SH-SY5Y (cell line): ENCODE data around the gene ATAD3B.

Experiments
- GATA2 ChIP-seq: IDR thresholded peaks from 2 replicates; pipeline ENCODE4 v1.6.1; 2011; ENCODE audit warnings: mild to moderate bottlenecking, low read depth, low read length
- GATA3 ChIP-seq: IDR thresholded peaks from 2 replicates; pipeline ENCODE4 v1.6.1; 2011; ENCODE audit warnings: low read depth, mild to moderate bottlenecking, low read length, moderate library complexity

ATAD3B gene

DNA sequence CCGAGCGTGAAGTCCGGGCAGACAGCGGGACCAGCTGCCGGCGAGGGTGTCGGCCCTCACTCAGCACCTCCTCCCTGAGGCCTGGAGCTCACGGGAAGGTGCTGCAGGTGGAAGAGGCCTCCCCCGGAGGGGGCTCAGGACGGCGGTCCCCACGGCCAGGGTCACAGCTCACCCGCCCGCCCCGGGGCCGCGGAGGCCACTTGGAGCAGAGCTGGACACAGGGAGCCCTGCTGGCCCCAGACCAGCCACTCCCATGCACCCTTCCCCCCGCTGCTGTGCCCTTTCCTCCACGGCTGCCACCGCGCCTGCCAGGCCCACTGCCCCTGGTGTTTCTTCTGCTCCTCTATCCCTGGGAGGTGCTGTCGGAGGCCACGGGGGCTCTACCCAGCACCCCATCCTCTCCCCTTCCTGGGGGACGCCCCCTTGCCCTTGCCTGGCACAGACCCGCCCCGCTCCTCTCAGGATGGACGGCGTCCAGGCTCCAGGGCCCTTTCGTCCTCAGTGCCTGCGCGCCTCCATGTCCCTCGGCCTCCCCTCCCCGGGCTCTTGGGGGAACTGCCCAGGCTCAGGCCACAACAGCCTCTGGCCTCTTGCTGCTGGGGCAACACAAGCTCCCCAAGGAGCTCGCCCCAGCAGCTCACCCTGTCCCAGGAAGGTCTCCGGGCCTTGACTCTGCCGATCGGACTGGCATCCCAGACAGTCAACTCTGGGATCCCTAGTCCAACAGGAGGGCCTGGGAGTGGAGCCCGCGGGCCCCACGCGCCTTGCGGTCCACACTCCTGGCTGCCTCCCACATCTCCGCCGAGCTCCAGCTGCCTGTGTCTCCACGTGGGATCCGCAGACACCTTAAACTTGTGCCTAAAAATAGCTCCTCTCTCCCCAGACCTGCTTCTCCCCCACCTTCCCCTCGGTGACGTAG is 64.7 kb downstream of the ATAD3B start:
- TF ChIP-seq GATA3 = no peak
- TF ChIP-seq GATA2 = no peak

GRCh38 chr1:1536938-1537546 is 65.5 kb downstream of the ATAD3B start:
- TF ChIP-seq GATA2 (no peak), GATA3 (no peak)

GRCh38 chr1:1537626-1538250 is 66.2 kb downstream of the ATAD3B start:
- TF ChIP-seq GATA2 = no peak
- no peak for TF ChIP-seq GATA3

- TF ChIP-seq GATA3 (no peak), GATA2 (no peak)
Observed at GRCh38 chr1:1538334-1538733, 66.8 kb downstream of the ATAD3B start.

DNA sequence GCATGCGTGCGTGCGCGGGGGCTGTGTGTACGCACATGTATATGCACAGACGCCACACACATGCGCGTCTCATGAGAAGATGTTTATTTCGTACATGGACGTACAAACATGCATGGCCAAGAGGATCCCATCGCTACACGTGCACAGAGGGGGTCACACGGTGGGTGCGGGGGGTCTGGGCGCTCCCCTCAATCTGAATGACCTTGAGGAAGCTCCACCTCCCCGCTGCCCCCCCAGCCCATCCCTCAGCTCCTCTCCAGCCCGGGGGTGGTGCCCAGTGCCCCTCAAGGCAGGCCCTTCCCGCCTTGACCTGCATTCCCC is 67.4 kb downstream of the ATAD3B start:
- TF ChIP-seq GATA2 = no peak
- no peak for TF ChIP-seq GATA3

- TF ChIP-seq GATA3 (no peak), GATA2 (no peak)
Observed at GRCh38 chr1:1539310-1540089, 67.9 kb downstream of the ATAD3B start.

GRCh38 chr1:1540090-1540817 is 68.7 kb downstream of the ATAD3B start, which contains the start of gene TMEM240:
Gene TMEM240, minus strand, starts transcription at chr1:1540624. Its CDS starts 278 bp downstream, at chr1:1540346.
- TF ChIP-seq GATA2 (no peak), GATA3 (no peak)

DNA sequence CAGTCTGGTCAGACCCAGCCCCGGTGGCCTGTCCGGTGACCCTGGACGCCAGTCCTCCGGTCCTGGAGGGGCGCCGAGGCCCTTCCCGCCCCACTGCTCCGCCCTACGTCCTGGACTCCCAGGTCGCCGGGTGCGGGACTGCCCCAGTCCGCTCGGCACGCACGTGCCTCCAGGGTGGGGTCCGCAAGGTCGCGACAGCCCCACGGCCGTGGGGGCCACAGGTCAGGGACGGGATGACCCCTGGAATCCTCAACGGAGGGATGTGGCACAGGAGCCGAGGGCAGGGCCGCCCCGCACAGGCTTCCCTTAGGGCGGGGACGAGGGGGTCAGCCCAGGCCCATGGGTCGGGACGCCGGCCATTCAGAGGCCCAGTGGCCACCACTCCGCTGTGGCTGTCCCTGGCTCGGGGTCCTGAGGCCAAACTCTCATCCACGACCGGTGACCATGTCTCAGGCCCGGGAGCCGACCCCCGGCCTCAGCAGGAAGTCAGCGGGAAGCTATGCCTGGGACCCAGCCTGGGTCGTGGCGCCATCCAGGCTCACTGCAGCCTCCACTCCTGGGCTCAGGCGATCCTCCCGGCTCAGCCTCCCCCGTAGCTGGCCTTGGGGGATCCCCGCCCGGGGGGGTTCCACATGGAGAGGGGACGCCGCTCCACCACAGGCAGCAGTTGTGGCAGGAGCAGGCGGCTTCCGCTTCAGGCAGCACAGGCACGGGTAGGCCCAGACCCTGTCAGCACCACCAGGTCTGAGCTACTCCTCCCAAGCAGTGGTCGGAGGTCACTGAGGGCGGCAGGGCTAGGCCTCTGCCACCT is 69.5 kb downstream of the ATAD3B start:
- no peak for TF ChIP-seq GATA3
- no peak for TF ChIP-seq GATA2

DNA sequence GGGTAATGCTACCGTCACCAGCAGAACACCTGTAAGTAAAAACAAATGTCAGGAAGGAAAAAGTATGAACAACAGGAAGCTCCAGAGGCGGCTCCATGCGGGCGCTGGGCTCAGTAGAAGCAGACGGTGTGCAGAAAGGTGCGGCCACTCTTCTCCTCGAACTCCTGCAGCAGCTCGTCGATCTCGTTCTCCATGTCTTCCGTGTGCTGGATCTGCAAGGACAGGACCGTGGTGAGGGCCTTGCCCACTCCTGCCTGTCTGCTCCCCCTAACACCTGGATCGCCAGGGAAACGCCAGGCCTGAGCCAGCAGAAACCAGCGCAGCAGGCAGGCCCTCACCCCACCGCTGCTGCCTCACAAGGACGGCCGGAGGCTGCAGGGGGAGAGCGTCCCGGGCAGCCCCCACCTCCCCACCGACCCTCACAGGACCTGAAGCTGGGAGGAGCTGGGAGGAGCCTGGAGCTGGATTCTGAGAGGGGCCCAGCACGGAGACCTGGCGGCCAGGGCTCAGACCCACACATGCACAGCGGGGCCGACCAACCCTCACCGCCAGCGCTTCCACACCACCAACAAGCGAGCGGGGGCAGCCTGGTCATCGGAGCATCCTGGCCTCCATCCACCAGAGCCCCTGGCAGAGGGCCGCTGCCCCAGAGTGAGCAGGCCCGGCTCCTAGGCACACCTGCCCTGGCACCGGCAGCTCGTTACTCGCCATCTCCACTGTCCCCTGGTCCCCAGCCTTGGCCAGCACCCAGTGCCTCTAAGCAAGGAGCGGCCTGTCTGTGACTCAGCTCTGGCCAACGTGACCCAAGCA is 70.6 kb downstream of the ATAD3B start:
- TF ChIP-seq GATA2 (no peak), GATA3 (no peak)

- no peak for TF ChIP-seq GATA2
- TF ChIP-seq GATA3 = no peak
Observed at GRCh38 chr1:1542766-1543705, 71.5 kb downstream of the ATAD3B start.

DNA sequence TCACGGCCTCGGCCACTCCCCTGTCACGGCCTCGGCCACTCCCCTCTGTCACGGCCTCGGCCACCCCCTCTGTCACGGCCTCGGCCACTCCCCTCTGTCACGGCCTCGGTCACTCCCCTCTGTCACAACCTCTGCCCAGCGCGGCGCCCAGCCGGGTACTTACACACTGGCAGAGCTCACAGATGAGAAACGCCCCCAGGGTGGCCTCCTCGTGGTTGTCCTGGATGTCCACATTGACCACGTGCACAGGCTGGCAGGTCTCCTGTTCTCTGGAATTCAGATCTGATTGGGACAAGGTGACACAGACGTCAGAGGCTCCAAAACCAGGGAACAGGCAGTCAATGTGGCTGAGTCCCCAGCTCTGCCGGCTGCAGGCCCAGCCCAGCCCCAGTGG is 72.1 kb downstream of the ATAD3B start:
- TF ChIP-seq GATA3 = no peak
- no peak for TF ChIP-seq GATA2

GRCh38 chr1:1544544-1544943 is 73.0 kb downstream of the ATAD3B start:
- TF ChIP-seq GATA2 = no peak
- TF ChIP-seq GATA3 = no peak
